ENCODE data around the gene CYP4F3. TPM values are rescaled to one million over a fixed set of nuclear protein-coding genes. Genes with fewer than 3 reads are reported as not detected.
A peak's percentile ranks its signal among the peaks of the same experiment; 100 is the strongest.

Gene CYP4F3
- polyA plus RNA-seq, 1 donor from 2014 or later = not detected

DNA sequence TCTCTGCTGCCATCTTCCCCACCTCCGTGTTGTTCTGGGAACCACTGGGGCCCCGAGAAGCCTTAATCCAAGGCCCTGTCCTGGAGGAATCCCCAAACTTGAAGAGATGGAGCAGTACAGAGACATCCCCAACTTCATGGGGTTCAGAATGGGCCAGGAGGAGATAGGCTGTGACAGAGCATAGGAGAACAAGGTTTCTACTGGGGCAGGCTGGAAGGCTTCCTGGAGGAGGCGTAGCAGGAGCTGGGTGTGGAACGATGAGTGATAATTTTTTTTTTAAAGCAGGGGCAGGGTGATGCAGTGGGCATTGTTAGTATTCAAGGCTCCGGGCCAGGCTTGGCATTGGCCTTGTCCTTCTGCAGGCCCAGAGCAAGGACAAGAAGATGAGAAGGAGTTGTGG, 22.4 kb upstream of the CYP4F3 start:
- Mint-ChIP-seq H3K27me3 (peaks cover 8% of the 10 kb centered on the region), H3K9me3 (peaks cover 0 to 3% (median 0%) of the 10 kb centered on the region in 3 donors), H3K27ac (no peak overlapping the region), H3K36me3 (no peaks in the 10 kb centered on the region), H3K4me3 (no peak overlapping the region), H3K4me1 (peaks cover 0 to 2% (median 0%) of the 10 kb centered on the region in 3 donors)

DNA sequence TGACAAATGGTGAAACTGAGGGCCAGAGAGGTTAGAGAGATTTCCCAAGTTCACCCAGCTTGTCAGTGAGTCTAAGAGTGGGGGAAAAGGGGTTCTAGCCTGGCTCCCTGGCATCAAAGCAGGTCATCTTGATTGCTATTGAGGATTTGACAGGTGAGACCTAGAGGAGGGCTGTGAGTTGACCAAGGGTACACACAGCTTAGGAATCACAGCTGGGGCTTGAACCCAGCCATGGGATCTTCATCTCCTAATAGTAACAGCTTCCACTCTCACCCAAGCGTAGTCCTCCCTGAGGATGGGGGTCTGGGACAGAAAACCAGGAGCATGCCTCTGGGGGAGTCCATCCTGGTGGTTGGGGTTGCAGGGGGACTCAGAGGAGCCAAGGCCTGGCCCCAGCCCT, 18.9 kb upstream of the CYP4F3 start:
- no peaks in the 10 kb centered on the region for H3K36me3 Mint-ChIP-seq
- H3K27me3 Mint-ChIP-seq = peaks cover 9% of the 10 kb centered on the region
- no peak overlapping the region for H3K27ac Mint-ChIP-seq
- H3K4me1 Mint-ChIP-seq = peaks cover 0 to 2% (median 0%) of the 10 kb centered on the region in 3 donors
- peak overlapping the region in 1 of 4 donors; percentile 74 for H3K4me3 Mint-ChIP-seq
- H3K9me3 Mint-ChIP-seq = peaks cover 0 to 3% (median 0%) of the 10 kb centered on the region in 3 donors

DNA sequence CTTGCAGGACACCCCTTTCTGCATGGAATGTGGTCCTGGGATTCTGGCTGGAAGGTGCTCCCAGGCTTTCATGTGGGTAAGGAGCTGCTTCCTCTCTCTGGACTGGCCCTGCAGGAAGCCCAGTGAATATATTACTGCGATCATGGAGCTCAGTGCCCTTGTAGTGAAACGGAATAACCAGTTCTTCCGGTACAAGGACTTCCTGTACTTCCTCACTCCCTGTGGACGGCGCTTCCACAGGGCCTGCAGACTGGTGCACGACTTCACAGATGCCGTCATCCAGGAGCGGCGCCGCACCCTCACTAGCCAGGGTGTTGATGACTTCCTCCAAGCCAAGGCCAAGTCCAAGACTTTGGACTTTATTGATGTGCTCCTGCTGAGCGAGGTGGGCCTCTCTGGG, 17.7 kb upstream of the CYP4F3 start:
- no peaks in the 10 kb centered on the region for H3K36me3 Mint-ChIP-seq
- no peak overlapping the region for H3K27ac Mint-ChIP-seq
- peaks cover 0 to 2% (median 0%) of the 10 kb centered on the region in 3 donors for H3K4me1 Mint-ChIP-seq
- peaks cover 0 to 2% (median 0%) of the 10 kb centered on the region in 3 donors for H3K9me3 Mint-ChIP-seq
- H3K4me3 Mint-ChIP-seq = no peak overlapping the region
- peaks cover 9% of the 10 kb centered on the region for H3K27me3 Mint-ChIP-seq

DNA sequence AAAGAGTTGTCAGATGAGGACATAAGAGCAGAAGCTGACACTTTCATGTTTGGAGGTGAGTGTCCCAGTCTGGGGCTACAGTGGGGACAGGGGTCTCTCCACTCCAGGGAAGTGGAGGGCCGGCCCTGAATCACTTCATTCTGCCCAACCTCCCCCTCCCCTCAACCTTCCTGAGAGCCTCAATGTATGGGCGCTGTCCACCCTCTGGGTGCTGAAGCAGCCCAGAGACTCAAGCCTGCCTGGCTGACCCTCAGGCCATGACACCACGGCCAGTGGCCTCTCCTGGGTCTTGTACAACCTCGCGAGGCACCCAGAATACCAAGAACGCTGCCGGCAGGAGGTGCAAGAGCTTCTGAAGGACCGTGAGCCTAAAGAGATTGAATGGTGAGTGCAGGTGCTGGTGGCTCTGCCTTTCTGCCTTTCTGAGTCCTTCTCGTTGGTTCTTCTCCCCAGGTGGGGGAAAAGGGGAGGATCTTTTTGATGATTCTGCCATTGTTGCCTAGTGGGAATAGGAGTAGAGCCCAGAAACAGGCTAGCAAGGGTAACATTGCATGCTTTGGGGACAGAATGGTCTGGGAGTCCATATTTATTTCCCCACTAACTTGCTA, 16.9 kb upstream of the CYP4F3 start:
- Mint-ChIP-seq H3K4me1 (peaks cover 0 to 2% (median 0%) of the 10 kb centered on the region in 3 donors), H3K36me3 (no peaks in the 10 kb centered on the region), H3K27ac (no peak overlapping the region), H3K27me3 (peaks cover 8% of the 10 kb centered on the region), H3K4me3 (no peak overlapping the region), H3K9me3 (no peaks in the 10 kb centered on the region)

DNA sequence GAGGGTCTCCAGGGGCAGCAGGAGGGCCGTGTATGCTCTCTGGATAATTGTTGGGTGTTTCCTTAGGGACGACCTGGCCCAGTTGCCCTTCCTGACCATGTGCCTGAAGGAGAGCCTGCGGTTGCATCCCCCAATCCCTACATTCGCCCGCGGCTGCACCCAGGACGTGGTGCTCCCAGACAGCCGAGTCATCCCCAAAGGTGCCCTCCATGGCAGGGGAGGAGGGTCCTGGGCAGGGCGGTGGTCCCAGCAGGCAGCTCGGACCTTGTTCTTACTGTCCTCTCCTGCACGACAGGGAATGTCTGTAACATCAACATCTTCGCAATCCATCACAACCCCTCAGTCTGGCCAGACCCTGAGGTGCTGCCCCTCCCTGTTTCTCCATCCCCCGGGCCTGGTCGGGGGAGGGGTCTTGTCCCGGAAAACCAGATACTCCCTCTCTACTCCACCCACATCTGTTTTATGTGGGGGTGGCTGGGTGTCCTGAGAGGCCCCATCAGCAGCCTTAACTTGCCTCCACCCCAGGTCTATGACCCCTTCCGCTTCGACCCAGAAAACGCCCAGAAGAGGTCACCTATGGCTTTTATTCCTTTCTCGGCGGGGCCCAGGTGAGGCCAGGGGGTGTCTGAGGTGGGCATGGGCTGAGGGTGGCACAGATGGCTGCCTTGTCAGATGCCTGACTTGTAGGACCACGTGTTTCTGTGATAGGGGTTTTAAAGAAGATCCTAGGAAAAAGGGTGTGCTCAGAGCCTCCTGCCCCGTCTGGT, 12.3 kb upstream of the CYP4F3 start:
- Mint-ChIP-seq H3K4me3 (no peak overlapping the region), H3K27ac (peak overlapping the region in 1 of 3 donors; percentile 57), H3K27me3 (peaks cover under 1% of the 10 kb centered on the region), H3K4me1 (peaks cover 0 to 4% (median 0%) of the 10 kb centered on the region in 3 donors), H3K36me3 (no peaks in the 10 kb centered on the region), H3K9me3 (peaks cover 0 to 2% (median 0%) of the 10 kb centered on the region in 3 donors)

DNA sequence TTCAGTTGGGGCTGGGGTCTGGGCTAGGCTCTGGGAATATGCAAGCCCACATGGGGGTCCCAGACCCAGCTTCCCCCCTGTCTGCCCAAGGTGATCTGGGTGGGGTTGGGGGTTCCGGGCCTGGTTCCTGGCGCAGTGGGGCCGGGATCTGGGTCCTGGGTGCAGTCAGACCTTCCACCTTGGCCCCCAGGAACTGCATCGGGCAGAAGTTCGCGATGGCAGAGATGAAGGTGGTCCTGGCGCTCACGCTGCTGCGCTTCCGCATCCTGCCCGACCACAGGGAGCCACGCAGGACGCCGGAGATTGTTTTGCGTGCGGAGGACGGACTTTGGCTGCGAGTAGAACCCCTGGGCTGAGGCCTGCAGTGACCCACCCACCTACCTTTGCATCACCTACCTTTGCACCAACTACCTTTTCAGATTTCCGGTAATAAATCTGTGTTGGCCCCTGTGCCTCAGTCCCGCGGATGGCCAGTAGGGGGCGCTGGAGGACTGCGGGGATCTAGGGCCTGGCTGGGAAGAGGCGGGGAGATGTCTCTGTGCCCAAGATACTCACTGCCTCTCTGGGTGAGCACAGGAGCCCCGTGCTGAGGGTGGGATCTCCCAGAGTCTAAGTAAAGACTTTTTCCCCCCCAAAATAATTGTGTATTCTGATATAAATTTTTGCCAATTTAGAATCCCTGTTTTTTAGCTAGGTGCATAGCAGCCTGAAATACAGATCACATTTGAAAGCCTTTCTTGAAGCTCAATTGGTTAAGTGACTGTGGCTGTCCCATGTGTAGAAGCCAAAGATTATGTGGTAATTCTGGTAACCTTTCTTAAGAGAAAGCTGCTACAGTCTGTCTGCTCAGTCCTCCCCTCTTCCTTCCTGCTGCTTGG, 11.5 kb upstream of the CYP4F3 start:
- no peak overlapping the region for H3K4me3 Mint-ChIP-seq

DNA sequence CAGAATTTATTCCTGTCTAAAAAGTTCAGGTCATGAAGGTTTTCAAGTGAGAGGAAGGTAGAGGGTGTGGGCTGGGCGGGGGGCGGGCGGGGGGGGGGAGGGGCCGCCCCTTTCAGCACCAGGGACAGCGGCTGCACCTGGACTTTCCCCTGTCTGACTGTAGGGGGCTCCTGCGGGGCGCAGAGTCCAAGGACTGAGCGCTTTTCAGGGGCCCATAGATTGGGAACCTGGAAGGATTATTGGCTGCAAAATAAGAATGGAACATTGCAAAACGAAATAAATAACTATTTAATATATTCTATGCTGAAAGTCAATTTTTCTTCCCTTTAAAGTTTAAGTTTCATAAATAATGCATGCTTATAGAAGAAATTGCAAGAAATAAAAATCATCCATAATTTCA, 8.9 kb upstream of the CYP4F3 start:
- Mint-ChIP-seq H3K27ac (no peak overlapping the region), H3K36me3 (no peaks in the 10 kb centered on the region), H3K4me1 (peaks cover 5 to 9% (median 7%) of the 10 kb centered on the region in 3 donors), H3K9me3 (peaks cover 0 to 2% (median 0%) of the 10 kb centered on the region in 3 donors), H3K27me3 (no peaks in the 10 kb centered on the region), H3K4me3 (no peak overlapping the region)

More for the DNA sequence above, 11.5 kb upstream of the CYP4F3 start:
- Mint-ChIP-seq H3K4me1 (peaks cover 0 to 9% (median 5%) of the 10 kb centered on the region in 3 donors), H3K36me3 (no peaks in the 10 kb centered on the region), H3K9me3 (peaks cover 0 to 2% (median 0%) of the 10 kb centered on the region in 3 donors), H3K27ac (peak overlapping the region in 1 of 3 donors; percentile 22), H3K27me3 (no peaks in the 10 kb centered on the region)

DNA sequence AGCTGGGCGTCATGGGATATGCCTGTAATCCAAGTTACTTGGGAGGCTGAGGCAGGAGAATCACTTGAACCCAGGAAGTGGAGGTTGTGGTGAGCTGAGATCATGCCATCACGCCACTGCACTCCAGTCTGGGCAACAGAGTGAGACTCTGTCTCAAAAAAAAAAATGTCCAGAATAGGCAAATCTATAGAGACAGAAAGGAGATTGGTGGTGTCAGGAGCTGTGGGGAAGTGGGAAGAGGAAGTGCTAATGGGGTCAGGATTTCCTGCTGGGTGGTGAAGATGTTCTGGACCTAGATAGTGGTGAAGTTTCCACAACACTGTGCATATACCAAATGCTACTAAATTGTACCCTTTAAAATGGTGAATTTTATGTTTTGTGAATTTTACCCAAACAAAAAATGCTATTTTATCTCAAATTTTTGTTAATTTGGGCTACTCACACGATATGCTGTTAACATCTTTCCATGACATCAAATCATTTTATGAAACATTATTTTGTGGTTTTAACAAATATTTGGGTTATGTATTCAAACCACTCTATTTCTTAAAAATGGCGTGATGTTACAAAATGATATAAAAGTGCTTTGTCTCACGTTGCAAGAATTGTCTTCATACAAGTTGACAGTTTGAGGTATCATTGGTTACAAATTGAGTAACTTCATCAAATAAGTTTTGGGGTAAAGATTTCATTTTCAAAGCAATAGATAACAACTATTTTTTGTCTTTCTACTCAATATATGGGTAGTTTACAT, 7.4 kb upstream of the CYP4F3 start:
- no peak overlapping the region for H3K4me3 Mint-ChIP-seq
- H3K27ac Mint-ChIP-seq = no peak overlapping the region
- H3K27me3 Mint-ChIP-seq = peaks cover 1% of the 10 kb centered on the region
- peaks cover 0 to 2% (median 0%) of the 10 kb centered on the region in 3 donors for H3K9me3 Mint-ChIP-seq
- H3K4me1 Mint-ChIP-seq = peaks cover 5 to 9% (median 7%) of the 10 kb centered on the region in 3 donors
- H3K36me3 Mint-ChIP-seq = no peaks in the 10 kb centered on the region

DNA sequence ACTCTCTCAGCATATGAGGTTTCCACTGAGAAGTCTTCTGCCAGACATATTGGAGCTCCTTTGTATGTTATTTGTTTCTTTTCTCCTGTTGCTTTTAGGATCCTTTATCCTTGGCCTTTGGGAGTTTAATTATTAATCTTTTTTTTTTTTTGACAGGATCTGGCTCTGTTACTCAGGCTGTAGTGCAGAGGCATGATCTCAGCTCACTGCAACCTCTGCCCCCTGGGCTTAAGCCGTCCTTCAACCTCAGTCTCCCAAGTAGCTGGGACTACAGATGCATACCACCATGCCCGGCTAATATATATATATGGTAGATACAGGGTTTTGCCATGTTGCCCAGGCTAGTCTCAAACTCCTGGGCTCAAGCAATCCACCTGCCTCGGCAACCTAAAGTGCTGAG, 6.6 kb upstream of the CYP4F3 start:
- H3K9me3 Mint-ChIP-seq = peaks cover 0 to 2% (median 0%) of the 10 kb centered on the region in 3 donors

DNA sequence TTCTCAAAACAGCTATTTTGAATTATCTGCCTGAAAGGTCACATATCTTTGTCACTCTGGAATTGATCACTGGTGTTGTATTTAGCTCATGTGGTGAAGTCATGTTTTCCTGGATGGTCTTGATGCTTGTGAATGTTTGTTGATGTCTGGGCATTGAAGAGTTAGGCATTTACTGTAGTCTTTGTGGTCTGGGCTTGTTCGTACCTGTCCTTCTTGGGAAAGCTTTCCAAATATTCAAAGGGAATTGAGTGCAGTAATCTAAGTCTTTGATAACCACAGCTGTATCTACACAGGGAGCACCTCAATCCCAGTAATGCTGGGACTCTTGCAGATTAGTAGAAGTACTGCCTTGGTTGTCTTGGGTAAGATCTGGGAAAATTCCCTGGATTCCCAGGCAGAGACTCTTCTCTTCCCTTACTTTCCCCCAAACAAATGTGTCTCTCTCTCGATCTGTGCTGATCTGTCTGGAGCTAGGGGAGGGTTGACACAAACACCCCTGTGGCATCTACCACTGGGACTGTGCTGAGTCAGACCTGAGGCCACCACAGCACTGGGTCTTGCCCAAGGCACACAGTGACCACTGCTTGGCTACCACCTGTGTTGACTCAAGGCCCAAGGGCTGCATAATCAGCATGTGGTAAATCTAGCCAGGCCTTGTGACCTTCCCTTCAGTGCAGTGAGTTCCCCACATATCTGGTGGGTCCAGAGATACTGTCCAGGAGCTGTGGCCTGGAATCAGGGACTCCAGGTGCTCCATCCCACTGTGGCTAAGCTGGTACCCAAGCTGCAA, 5.5 kb upstream of the CYP4F3 start:
- Mint-ChIP-seq H3K27ac (no peak overlapping the region), H3K36me3 (no peaks in the 10 kb centered on the region), H3K27me3 (peaks cover 5% of the 10 kb centered on the region), H3K4me1 (peaks cover 5 to 11% (median 7%) of the 10 kb centered on the region in 3 donors), H3K4me3 (no peak overlapping the region), H3K9me3 (peaks cover 0 to 2% (median 0%) of the 10 kb centered on the region in 3 donors)

More for the DNA sequence above, 6.6 kb upstream of the CYP4F3 start:
- H3K4me3 Mint-ChIP-seq = no peak overlapping the region
- peaks cover 1% of the 10 kb centered on the region for H3K27me3 Mint-ChIP-seq
- no peak overlapping the region for H3K27ac Mint-ChIP-seq
- no peaks in the 10 kb centered on the region for H3K36me3 Mint-ChIP-seq
- H3K4me1 Mint-ChIP-seq = peaks cover 5 to 9% (median 7%) of the 10 kb centered on the region in 3 donors

DNA sequence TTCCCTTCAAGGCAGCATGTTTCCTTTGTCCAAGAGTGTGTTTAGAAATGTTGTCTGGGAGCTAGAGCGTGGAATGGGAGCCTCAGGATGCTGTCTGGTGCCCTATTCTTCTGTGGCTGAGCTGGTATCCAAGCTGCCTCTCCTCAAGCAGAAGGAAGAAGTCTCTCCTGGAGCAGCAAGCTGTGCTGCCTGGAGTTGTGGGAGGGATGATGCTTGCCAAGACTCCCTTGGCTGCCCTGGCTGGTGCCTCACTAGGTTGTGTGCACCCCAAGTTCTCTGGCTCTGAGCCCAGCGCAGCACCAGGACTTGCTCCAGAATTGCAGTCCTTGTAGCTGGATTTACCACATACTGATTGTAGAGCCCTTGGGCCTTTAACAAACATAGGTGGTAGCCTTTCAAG, 4.7 kb upstream of the CYP4F3 start:
- Mint-ChIP-seq H3K27ac (no peak overlapping the region), H3K4me1 (peaks cover 7 to 11% (median 7%) of the 10 kb centered on the region in 3 donors), H3K9me3 (peaks cover 0 to 2% (median 0%) of the 10 kb centered on the region in 3 donors), H3K36me3 (no peaks in the 10 kb centered on the region), H3K27me3 (peaks cover 5% of the 10 kb centered on the region), H3K4me3 (no peak overlapping the region)

DNA sequence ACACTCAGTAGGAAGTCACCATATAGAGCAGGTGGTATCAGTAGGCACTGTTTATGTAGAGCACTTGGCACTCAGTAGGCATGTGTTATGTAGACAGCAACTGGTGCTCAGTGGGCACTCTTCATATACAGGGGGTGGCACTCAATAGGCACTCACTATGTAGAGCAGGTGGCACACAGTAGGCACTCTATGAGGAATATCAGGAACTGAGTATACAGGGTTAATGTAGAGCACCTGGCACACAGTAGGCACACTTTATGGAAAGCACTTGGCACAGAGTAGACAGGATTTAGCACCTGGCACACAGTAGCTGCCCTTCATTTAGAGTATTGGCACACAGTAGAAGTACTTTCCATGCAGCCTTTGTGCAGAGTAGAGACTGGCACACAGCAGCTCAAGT, 1.1 kb upstream of the CYP4F3 start:
- peak overlapping the region in 1 of 4 donors; percentile 26 for H3K4me3 Mint-ChIP-seq
- no peak overlapping the region for H3K27ac Mint-ChIP-seq
- peaks cover 6 to 9% (median 8%) of the 10 kb centered on the region in 3 donors for H3K4me1 Mint-ChIP-seq
- no peaks in the 10 kb centered on the region for H3K9me3 Mint-ChIP-seq
- H3K27me3 Mint-ChIP-seq = peaks cover 5% of the 10 kb centered on the region
- H3K36me3 Mint-ChIP-seq = no peaks in the 10 kb centered on the region

DNA sequence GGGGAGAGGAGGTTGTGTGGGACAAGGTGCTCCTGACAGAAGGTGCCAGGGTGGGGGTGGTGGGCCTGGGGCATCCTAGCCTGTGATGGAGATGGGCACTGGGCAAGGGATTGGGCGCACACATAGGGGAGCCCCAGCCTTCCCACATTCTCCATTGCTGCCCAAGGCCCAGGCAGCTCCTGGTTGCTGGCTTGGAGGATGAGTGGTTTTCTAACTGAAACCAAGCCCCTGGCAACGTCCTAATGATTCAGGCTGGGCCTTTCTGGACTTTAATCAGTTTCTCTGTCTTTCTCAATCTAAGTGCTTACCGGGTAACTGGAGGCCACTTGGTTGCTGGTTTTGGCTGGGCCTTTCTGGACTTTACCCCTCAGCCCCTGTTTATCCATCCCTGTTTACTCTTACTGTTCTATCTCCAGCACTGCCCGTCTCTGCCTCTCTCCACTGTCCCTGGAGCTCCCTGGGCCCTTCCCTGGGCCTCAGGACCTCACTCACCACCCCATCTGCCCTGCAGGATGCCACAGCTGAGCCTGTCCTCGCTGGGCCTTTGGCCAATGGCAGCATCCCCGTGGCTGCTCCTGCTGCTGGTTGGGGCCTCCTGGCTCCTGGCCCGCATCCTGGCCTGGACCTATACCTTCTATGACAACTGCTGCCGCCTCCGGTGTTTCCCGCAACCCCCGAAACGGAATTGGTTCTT, 354 bp downstream of the CYP4F3 start:
- H3K27ac Mint-ChIP-seq = no peak overlapping the region
- no peaks in the 10 kb centered on the region for H3K36me3 Mint-ChIP-seq
- H3K4me1 Mint-ChIP-seq = peaks cover 5 to 8% (median 6%) of the 10 kb centered on the region in 3 donors
- peaks cover 0 to 2% (median 0%) of the 10 kb centered on the region in 3 donors for H3K9me3 Mint-ChIP-seq
- peaks cover 5% of the 10 kb centered on the region for H3K27me3 Mint-ChIP-seq
- H3K4me3 Mint-ChIP-seq = peak overlapping the region in 2 of 4 donors; percentile 39 to 66

All from IgD-negative memory B cell (primary cell).